ENCODE results near the gene TRAP1.
A peak's percentile ranks its signal among the peaks of the same experiment; 100 is the strongest.

Gene TRAP1

DNA sequence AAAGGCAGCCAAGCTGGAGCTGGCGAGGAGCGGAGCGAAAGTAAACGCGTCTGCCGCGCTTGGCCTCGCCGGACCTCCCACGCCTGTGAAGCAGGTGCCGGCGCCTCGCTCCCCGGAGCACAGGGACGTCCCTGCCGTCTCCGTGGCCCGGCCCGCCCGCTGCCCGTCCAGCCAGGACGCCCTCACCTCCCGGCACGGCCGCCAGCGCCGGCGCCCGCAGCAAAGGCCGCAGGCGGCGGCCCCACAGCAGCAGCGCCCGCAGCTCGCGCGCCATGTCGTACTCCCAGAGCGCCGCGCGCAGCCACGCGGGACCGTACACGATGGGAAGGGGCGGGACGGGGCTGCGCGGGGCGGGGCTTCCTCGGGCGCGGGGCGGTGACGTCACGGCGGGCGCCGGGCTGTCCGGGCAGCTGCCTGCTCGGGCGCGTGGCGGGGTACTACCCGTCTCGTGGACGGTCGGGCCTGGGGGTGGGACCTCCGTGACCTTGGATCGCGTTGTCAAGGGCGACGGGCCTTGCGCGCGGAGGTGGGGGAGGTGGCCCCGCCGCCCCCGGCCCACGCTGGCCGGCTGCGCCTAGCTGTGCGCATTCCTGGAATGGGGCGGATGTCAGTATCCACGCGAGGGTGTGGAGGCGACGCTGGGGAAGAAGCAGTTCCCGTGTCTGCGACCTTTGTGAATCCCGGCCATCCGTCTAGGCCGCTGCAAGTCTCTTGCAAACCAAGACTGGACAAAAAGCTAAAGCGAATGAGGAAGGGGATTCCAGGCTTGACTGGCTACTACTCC lies at the start of gene TRAP1:
TRAP1 (minus strand) TSS at position 290 of the 784 bp plus-strand sequence; CDS start at position 274, 16 bp downstream.
- DNase-seq: peak; percentile 72

- DNase-seq: no peak
Observed at GRCh38 chr16:3766177-3766576, 48.9 kb upstream of the TRAP1 start.

DNA sequence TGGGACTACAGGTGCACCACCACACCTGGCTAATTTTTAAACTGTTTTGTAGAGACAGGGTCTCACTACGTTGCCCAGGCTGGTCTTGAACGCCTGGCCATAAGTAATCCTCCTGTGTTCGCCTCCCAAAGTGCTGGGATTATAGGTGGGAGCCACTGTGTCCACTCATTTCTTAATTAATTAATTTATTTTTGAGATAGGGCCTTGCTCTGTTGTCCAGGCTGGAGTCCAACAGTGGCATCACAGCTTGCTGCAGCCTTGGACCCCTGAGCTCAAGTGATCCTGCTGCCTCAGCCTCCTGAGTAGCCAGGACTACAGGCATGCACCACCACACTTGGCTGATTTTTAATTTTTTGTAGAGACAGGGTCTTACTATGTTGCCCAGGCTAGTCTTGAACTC lies 47.1 kb upstream of the TRAP1 start:
- DNase-seq: no peak

DNA sequence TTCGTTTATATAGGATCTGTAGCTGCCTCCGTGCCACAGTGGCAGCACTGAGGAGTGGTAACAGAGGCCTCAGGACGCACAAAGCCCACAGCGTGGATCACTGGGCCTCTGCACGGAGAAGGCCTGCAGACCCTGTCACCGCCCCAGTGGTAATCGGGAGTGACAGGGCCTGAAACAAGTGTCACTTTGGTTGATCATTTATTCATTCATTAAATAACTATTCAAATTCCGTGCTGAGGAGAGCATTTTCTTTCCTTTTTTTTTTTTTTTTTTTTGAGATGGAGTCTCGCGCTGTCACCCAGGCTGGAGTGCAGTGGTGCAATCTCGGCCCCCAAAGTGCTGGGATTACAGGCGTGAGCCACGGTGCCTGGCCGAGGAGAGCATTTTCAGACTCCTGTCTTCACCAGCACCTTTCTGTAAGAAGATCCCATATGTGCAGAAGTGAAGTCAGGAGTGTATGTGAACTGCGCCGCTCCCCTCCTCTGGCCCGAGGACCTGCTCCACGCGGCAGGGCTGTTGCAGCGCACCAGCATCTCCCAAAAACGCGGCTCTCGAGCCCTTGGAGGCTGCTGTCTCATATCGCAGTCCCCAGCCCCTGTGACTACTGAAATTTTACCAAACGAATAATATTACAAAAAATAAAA lies 44.9 kb upstream of the TRAP1 start:
- DNase-seq: no peak

- DNase-seq: no peak
Observed at GRCh38 chr16:3761375-3762106, 44.2 kb upstream of the TRAP1 start.

DNA sequence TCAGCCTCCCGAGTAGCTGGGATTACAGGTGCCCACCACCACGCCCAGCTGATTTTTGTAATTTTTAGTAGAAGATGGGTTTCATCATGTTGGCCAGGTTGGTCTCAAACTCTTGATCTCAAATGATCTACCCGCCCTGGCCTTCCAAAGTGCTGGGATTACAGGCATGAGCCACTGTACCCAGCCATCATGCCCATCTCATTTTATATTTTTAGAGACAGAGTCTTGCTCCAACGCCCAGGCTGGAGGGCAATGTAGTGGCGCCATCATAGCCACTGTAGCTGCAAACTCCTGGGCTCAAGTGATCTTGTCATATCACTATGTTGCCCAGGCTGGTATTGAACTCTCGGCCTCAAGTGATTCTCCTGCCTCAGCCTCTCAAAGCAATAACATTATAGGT lies 43.2 kb upstream of the TRAP1 start:
- no peak for DNase-seq

GRCh38 chr16:3759736-3760135 lies 42.4 kb upstream of the TRAP1 start:
- DNase-seq: no peak

GRCh38 chr16:3756113-3756512 lies 38.8 kb upstream of the TRAP1 start:
- no peak for DNase-seq

- DNase-seq: no peak
Observed at GRCh38 chr16:3755249-3755648, 37.9 kb upstream of the TRAP1 start.

GRCh38 chr16:3754772-3755171 lies 37.4 kb upstream of the TRAP1 start:
- DNase-seq: no peak

DNA sequence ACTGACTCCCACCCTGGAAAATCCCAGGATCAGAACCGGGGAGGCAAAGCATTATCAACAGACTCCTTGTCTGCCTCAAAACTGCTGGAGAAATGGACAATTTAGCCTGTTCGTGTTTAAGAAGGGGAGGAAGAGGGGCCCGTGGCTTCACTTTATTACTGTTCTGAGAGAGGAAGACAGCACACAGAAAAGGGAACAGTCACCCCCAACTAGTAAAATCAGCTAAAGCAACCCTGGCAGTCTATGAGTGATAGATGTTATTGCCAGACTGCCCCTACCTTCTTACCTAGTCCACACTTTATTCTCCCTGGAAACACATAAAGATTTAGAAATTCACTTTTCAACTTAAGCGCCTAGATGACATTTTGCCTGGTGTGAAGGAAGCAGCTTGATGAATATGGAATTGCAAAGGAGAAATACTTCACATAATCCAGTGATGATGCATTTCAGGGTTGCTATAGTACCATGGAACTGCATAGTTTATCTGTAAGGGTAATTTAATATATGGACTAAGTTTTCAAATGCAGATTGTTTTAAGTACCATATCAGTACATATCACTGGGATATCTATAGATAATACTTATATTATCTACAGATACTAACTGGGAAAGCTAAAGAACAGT lies 36.9 kb upstream of the TRAP1 start:
- no peak for DNase-seq

- no peak for DNase-seq
Observed at GRCh38 chr16:3752984-3753383, 35.7 kb upstream of the TRAP1 start.

DNA sequence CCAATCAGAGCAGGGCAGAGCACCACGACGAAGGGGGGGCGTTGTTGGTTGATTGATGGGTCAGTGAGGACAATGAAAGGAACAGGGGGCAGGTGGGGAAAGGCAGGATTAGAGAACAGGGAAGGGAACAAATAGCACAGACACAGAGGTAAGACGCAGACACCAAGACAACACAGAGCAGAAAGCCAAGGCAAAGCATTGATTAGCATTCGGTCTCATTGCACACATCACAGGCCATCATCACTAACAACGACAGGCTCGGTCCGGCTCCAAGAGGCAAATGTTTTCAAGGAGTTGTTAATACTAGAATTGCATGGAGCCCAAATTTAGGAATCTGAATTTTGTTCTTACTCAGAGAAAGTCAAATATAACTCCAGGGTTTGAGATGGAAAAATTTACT lies 34.6 kb upstream of the TRAP1 start:
- DNase-seq: no peak

DNA sequence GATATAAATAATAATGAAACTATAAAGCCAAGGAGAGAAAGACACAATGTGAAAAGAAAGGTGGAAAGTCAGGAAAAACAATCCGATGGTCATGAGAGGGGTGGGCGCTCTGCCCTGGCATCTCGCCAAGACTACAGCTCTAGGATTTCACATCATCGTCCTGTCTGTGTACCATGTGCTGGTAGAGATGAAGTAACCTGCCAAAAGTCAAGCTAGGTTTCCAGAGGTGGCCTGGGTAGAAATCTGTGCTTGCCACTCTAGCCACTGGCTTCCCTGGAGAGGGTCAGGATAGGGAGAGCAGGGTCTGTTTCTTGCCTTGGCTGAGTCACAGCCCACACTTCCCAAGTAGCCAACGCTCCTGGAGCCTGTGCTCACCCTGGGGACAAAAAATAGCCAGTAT lies 31.0 kb upstream of the TRAP1 start:
- no peak for DNase-seq

DNA sequence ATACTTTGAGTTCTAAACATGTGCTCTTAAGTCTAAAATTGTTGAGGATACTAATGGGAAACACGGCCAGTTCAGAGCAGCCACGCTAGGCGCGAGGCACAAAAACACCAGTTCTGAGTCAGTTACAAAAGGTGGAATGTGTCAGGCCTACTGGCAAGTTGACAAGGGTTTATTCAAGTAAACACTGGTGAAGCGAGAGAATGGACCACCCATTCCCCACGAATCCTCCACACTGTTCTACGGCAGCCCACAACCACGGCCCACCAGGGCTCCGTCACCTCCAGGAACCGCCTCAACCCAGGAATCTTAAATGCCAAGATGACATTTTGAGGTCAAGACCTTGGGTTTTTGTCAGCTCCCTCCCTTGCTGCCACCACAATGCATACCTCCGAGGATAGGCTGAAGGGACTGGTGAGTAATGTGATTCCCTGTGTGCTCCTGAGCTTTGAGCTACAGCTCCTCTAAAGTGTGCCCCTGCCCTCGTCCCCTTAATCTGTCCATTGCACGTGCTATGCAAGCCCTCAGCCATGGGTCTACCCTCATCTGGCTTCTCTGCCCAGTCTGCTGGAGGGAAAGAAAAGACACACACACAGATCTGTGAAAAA lies 28.5 kb upstream of the TRAP1 start:
- DNase-seq: no peak

- no peak for DNase-seq
Observed at GRCh38 chr16:3744018-3744417, 26.7 kb upstream of the TRAP1 start.

DNA sequence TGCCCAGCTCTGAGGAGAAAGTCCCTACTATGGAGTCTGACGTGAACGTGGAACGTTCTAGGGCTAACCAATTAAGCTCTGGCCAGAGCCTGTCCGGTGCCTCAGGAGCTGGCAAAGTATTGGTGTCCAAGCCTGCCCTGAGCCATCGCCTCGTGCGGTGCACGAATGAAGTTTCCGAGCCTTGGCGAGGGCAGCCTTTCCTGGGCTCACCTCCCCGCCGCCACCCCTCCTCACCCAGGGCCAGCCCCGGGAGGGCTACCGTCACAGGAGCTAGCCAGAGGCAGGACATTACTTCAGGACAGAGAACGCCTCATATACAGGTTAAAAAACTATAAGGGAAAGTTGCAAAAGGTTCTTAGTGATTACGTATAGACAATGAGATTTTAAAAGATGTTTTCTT lies 23.6 kb upstream of the TRAP1 start:
- no peak for DNase-seq

GRCh38 chr16:3740186-3740585 lies 22.9 kb upstream of the TRAP1 start:
- no peak for DNase-seq

GRCh38 chr16:3739636-3740035 lies 22.3 kb upstream of the TRAP1 start:
- no peak for DNase-seq

- no peak for DNase-seq
Observed at GRCh38 chr16:3738541-3738940, 21.2 kb upstream of the TRAP1 start.

GRCh38 chr16:3738128-3738527 lies 20.8 kb upstream of the TRAP1 start:
- DNase-seq: no peak

- DNase-seq: no peak
Observed at GRCh38 chr16:3737181-3737580, 19.9 kb upstream of the TRAP1 start.

GRCh38 chr16:3736116-3736515 lies 18.8 kb upstream of the TRAP1 start:
- no peak for DNase-seq

Data from amniotic stem cell (primary cell).